B cell (primary cell): ENCODE data around the gene SLC16A10.

Experiments used
- EZH2 ChIP-seq: IDR thresholded peaks from 2 replicates; pipeline ENCODE4 v1.6.1; 2012; ENCODE audit warnings: borderline replicate concordance, low read depth, mild to moderate bottlenecking, moderate library complexity, low read length; ENCODE audit not compliant: insufficient read depth, poor library complexity, severe bottlenecking
- TF ChIP-seq, protein P1 (sequence below): fragments of 200-600 bp; IDR thresholded peaks from one replicate; pipeline ENCODE4 v1.8.0; 2022; ENCODE audit warnings: antibody characterized with exemption, mild to moderate bottlenecking

DNA sequence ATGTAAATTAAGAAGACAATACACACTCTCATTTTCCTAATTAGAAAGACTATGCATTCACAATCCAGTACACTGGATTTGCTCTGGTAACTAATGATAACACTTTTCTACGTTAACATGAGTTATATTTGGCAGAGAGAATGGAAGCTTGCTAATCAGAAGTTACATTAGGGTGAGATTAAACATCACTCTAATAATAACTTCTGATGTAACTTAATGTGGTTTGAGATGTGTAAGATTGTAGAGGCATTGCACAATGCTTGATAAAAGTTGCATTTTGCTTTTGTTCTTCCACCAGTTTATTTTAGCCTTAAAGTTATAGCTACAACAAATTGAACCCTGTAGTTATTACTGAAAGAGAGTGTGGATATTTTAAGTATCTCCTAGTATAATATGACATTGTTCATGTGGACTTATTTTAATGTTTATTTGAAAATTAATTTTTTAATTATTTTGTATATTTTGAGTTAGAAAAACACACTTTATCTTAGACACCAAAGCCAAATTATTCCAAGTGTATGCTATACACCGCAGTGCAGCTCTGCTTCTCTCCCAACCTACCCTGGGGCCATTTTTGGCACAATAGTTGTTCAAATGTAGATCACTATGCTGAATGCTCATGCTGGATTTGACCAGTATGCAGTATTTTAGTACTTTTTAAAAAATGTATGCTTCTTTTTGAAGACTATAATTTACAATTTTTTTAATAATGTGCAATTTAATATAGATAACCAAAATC lies 143.2 kb downstream of the SLC16A10 start:
- TF ChIP-seq, protein P1, sequence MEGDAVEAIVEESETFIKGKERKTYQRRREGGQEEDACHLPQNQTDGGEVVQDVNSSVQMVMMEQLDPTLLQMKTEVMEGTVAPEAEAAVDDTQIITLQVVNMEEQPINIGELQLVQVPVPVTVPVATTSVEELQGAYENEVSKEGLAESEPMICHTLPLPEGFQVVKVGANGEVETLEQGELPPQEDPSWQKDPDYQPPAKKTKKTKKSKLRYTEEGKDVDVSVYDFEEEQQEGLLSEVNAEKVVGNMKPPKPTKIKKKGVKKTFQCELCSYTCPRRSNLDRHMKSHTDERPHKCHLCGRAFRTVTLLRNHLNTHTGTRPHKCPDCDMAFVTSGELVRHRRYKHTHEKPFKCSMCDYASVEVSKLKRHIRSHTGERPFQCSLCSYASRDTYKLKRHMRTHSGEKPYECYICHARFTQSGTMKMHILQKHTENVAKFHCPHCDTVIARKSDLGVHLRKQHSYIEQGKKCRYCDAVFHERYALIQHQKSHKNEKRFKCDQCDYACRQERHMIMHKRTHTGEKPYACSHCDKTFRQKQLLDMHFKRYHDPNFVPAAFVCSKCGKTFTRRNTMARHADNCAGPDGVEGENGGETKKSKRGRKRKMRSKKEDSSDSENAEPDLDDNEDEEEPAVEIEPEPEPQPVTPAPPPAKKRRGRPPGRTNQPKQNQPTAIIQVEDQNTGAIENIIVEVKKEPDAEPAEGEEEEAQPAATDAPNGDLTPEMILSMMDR, result no peak
- TF ChIP-seq EZH2, result no peak
